H1 (cell line): ENCODE results near the gene SH2D1B. TPM values are rescaled to one million over a fixed set of nuclear protein-coding genes. Genes with fewer than 3 reads are reported as not detected.

ENCODE experiments used
- CTCF ChIA-PET: fragments of 300-600 bp; sonication (Branson Sonifier 250); formaldehyde crosslinking; loops from one replicate; lab custom pipeline; 2021; ENCODE audit not compliant: partially characterized antibody; lab: Charles Lee
- POLR2A ChIA-PET: fragments of 300-600 bp; sonication (Branson Sonifier 250); formaldehyde crosslinking; loops from one replicate; lab custom pipeline; 2021; ENCODE audit warnings: inconsistent platforms; ENCODE audit not compliant: partially characterized antibody; lab: Charles Lee
- DNase-seq, 2 experiments: peaks; one replicate each; pipeline versions ENCODE4 v3.0.0 to v3.0.0-alpha.2; 2010 to 2022; ENCODE audit warnings: low spot score in 2 of 2, low read depth in 1 of 2, mixed read lengths in 1 of 2
- FAIRE-seq: peaks from 2 replicates; lab custom pipeline; 2011; peaks lifted over from hg19 to GRCh38; lab: Jason Lieb, UNC
- H2AFZ ChIP-seq: 2 replicates; pipeline ENCODE4 v1.8.1; 2012; ENCODE audit warnings: low read length, inconsistent platforms
- H2AK5ac ChIP-seq: 2 replicates; pipeline ENCODE4 v1.6.1; 2013; ENCODE audit warnings: low read depth, low read length
- H2BK120ac ChIP-seq: replicated peaks from 2 replicates; pipeline ENCODE3; 2013; ENCODE audit warnings: low read depth, low read length, inconsistent platforms
- H2BK12ac ChIP-seq: 2 replicates; pipeline ENCODE4 v1.6.1; 2013; ENCODE audit warnings: low read depth, low read length
- H2BK15ac ChIP-seq: 2 replicates; pipeline ENCODE4 v1.6.1; 2013; ENCODE audit warnings: low read length
- H2BK20ac ChIP-seq: 2 replicates; pipeline ENCODE4 v1.6.1; 2013; ENCODE audit warnings: low read length
- H2BK5ac ChIP-seq: 2 replicates; pipeline ENCODE4 v1.6.1; 2013; ENCODE audit warnings: low read depth, low read length
- H3K14ac ChIP-seq: 2 replicates; pipeline ENCODE4 v1.6.1; 2013; ENCODE audit warnings: inconsistent platforms; ENCODE audit not compliant: insufficient read length
- H3K18ac ChIP-seq: 2 replicates; pipeline ENCODE4 v1.6.1; 2013; ENCODE audit warnings: low read length; ENCODE audit errors: extremely low read depth
- H3K23ac ChIP-seq: 2 replicates; pipeline ENCODE4 v1.6.1; 2013; ENCODE audit warnings: inconsistent platforms; ENCODE audit not compliant: insufficient read length
- H3K23me2 ChIP-seq: 2 replicates; pipeline ENCODE4 v1.6.1; 2013; ENCODE audit warnings: low read depth, low read length
- H3K27ac ChIP-seq: 2 replicates; pipeline ENCODE4 v1.6.1; 2011; ENCODE audit warnings: low read depth, low read length, inconsistent platforms
- H3K27me3 ChIP-seq, 4 experiments: replicated peaks in 1 of 4; 1 replicate in 1 of 4; 2 replicates in 3 of 4; pipeline versions ENCODE4 v1.6.1 to v1.8.1; 2011 to 2013; ENCODE audit warnings: low read length in 3 of 4, mild to moderate bottlenecking in 3 of 4, inconsistent platforms in 2 of 4, mixed read lengths in 2 of 4, moderate library complexity in 1 of 4; ENCODE audit not compliant: control insufficient read depth in 3 of 4, insufficient read depth in 3 of 4; ENCODE audit errors: extremely low read depth in 1 of 4
- H3K36me3 ChIP-seq, 4 experiments: 2 replicates each; pipeline versions ENCODE4 v1.6.1 to v1.8.1; 2011 to 2013; ENCODE audit warnings: mild to moderate bottlenecking in 4 of 4, low read length in 3 of 4, moderate library complexity in 2 of 4, control low read depth in 1 of 4, inconsistent platforms in 1 of 4; ENCODE audit not compliant: insufficient read depth in 4 of 4, control insufficient read depth in 2 of 4
- H3K4ac ChIP-seq: replicated peaks from 2 replicates; pipeline ENCODE3; 2013; ENCODE audit warnings: low read length, low read depth, mixed read lengths, inconsistent platforms; ENCODE audit not compliant: insufficient read length
- H3K4me1 ChIP-seq, 4 experiments: replicated peaks in 1 of 4; 1 replicate in 1 of 4; 2 replicates in 3 of 4; pipeline versions ENCODE4 v1.6.1 to v1.8.1; 2011 to 2013; ENCODE audit warnings: low read length in 3 of 4, inconsistent platforms in 2 of 4, mixed read lengths in 1 of 4; ENCODE audit not compliant: insufficient read depth in 4 of 4, control insufficient read depth in 3 of 4
- H3K4me2 ChIP-seq, 2 experiments: 2 replicates each; pipeline versions ENCODE4 v1.6.1 to v1.8.1; 2011 to 2013; ENCODE audit warnings: low read depth in 2 of 2, low read length in 2 of 2, control low read depth in 1 of 2, inconsistent platforms in 1 of 2, mild to moderate bottlenecking in 1 of 2; ENCODE audit not compliant: insufficient read depth in 1 of 2
- H3K4me3 ChIP-seq, 4 experiments: fragments of 200-600, 300-600 bp in 1 of 4; sonication (generic), shearing (Covaris generic), sonication (Bioruptor Twin) in 1 of 4; 2 replicates each; pipeline versions ENCODE4 v1.5.1 to v1.8.1; 2011 to 2016; ENCODE audit warnings: low read length in 4 of 4, low read depth in 3 of 4, control low read depth in 2 of 4, inconsistent platforms in 2 of 4, mild to moderate bottlenecking in 2 of 4, mixed read lengths in 1 of 4, moderate library complexity in 1 of 4; ENCODE audit not compliant: insufficient read depth in 2 of 4; ENCODE audit errors: extremely low read depth in 1 of 4
- H3K56ac ChIP-seq: replicated peaks from 2 replicates; pipeline ENCODE3; 2013; ENCODE audit warnings: low read depth, mild to moderate bottlenecking, mixed read lengths, low read length, inconsistent platforms; ENCODE audit not compliant: insufficient read length
- H3K79me1 ChIP-seq: 2 replicates; pipeline ENCODE4 v1.6.1; 2013; ENCODE audit warnings: low read depth, low read length, control low read depth
- H3K79me2 ChIP-seq, 2 experiments: 2 replicates each; pipeline versions ENCODE4 v1.6.1 to v1.8.1; 2012 to 2013; ENCODE audit warnings: low read length in 2 of 2, mild to moderate bottlenecking in 2 of 2, inconsistent platforms in 1 of 2; ENCODE audit not compliant: insufficient read depth in 2 of 2, control insufficient read depth in 1 of 2
- H3K9ac ChIP-seq, 4 experiments: replicated peaks in 1 of 4; 1 replicate in 1 of 4; 2 replicates in 3 of 4; pipeline versions ENCODE4 v1.6.1 to v1.8.1; 2011 to 2013; ENCODE audit warnings: low read depth in 3 of 4, low read length in 3 of 4, control low read depth in 2 of 4, mild to moderate bottlenecking in 2 of 4, moderate library complexity in 2 of 4, inconsistent platforms in 1 of 4; ENCODE audit errors: extremely low read depth in 1 of 4
- H3K9me3 ChIP-seq, 2 experiments: 2 replicates each; pipeline versions ENCODE4 v1.6.1 to v1.8.1; 2012 to 2013; ENCODE audit warnings: mild to moderate bottlenecking in 2 of 2, moderate library complexity in 2 of 2, control low read depth in 1 of 2, inconsistent platforms in 1 of 2, low read depth in 1 of 2, low read length in 1 of 2, mixed read lengths in 1 of 2; ENCODE audit not compliant: insufficient read depth in 2 of 2
- H4K20me1 ChIP-seq, 2 experiments: replicated peaks in 1 of 2; 2 replicates each; pipeline versions ENCODE3 to v1.8.1; 2011 to 2013; ENCODE audit warnings: inconsistent platforms in 2 of 2, low read length in 2 of 2, mild to moderate bottlenecking in 1 of 2; ENCODE audit not compliant: insufficient read depth in 2 of 2, control insufficient read depth in 1 of 2
- H4K5ac ChIP-seq: 2 replicates; pipeline ENCODE4 v1.6.1; 2013; ENCODE audit warnings: low read length, low read depth, mixed read lengths, inconsistent platforms; ENCODE audit not compliant: insufficient read length
- H4K8ac ChIP-seq: 2 replicates; pipeline ENCODE4 v1.8.0; 2013; ENCODE audit warnings: mild to moderate bottlenecking, moderate library complexity, low read length, inconsistent platforms; ENCODE audit not compliant: insufficient read depth; ENCODE audit errors: extremely low read depth
- H4K91ac ChIP-seq: replicated peaks from 2 replicates; pipeline ENCODE3; 2013; ENCODE audit warnings: low read length, mixed read lengths, inconsistent platforms; ENCODE audit not compliant: insufficient read length
- ASH2L ChIP-seq: fragments of 200-600, 300-600 bp; sonication (generic); IDR thresholded peaks from one replicate; pipeline ENCODE4 v1.7.1; 2017; ENCODE audit warnings: low read length
- EZH2 ChIP-seq: fragments of 200-600 bp; sonication (generic); IDR thresholded peaks from 2 replicates; pipeline ENCODE4 v1.7.1; 2012; ENCODE audit warnings: low read depth, mild to moderate bottlenecking, moderate library complexity, low read length, inconsistent platforms; ENCODE audit not compliant: severe bottlenecking
- JUN ChIP-seq: IDR thresholded peaks from 2 replicates; pipeline ENCODE4 v1.6.1; 2011; ENCODE audit warnings: low read depth, mild to moderate bottlenecking, improper control_type of control experiment, low read length
- MAFK ChIP-seq: IDR thresholded peaks from 2 replicates; pipeline ENCODE4 v1.6.1; 2012; ENCODE audit warnings: low read depth, mild to moderate bottlenecking, improper control_type of control experiment, low read length
- polyA plus RNA-seq, 7 experiments: library from polyadenylated mRNA; depleted of rRNA in 3 of 7; stranded (reverse) in 5 of 7; unstranded in 2 of 7; fragments of >200 nt in 5 of 7; fragments of 200-250 nt in 2 of 7; gene quantifications; 1 replicate in 5 of 7; 2 replicates in 1 of 7; 4 replicates in 1 of 7; pipeline versions ENCODE4 v1.2.1 to v1.2.3, GENCODE V29; 2011 to 2013; ENCODE audit warnings: missing spikeins in 2 of 7, mixed read lengths in 2 of 7
- total RNA-seq: library from RNA; stranded (reverse); fragmentation: NEBNext Ultra II Directional; extraction: Animal tissue kit (Norgen Biotek cat#: 25700); gene quantifications from 2 replicates; pipeline ENCODE4 v1.2.1, GENCODE V29; 2021

The SH2D1B gene
- total and polyA plus RNA-seq, 2 of the 8 experiments (the other 6 are each of a cell fraction or from before 2014, with no cell fraction given), result not detected

DNA sequence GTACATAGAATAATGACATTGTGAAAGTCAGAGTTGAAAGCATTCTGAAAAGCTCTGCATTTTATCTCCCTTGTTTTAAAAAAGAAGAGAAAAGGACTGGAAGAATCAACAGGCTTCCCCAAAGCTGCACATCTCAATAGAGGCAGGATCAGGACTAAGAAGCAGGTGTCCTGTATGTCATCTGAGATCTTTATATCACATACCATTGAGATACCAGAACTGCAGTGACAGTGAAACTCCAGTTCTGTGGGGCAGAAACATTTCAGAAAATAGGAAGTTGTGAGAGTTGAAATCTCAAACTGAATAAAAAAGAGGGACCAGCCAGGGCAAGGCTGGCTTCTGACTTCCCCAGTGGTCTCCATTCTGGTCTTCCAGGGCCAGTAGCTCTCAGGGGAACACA lies 33.0 kb upstream of the SH2D1B start:
- H2BK15ac ChIP-seq, result no peak overlapping the region
- no peak overlapping the region for H3K18ac ChIP-seq
- H3K36me3 ChIP-seq, result no peaks in the 10 kb centered on the region
- H4K91ac ChIP-seq, result no peak overlapping the region
- H3K79me1 ChIP-seq, result no peaks in the 10 kb centered on the region
- H2BK12ac ChIP-seq, result no peak overlapping the region
- no peak overlapping the region for H2AFZ ChIP-seq
- no peaks in the 10 kb centered on the region for H3K4me1 ChIP-seq
- ChIA-PET CTCF (interaction anchor here (0.9 to 1.0 kb wide), 2 partner anchors 14 to 87 kb away, joined by 3 to 5 read pairs; no protein-coding TSS in a partner anchor), POLR2A (interaction anchor here (0.6 to 0.7 kb wide), 2 partner anchors 47 to 163 kb away, joined by 3 read pairs; no protein-coding TSS in a partner anchor)
- H3K9me3 ChIP-seq, result no peaks in the 10 kb centered on the region
- H3K27ac ChIP-seq, result no peak overlapping the region
- TF ChIP-seq MAFK (no peak), JUN (no peak), ASH2L (no peak), EZH2 (no peak)
- no peak overlapping the region for H3K9ac ChIP-seq
- no peak overlapping the region for H2BK5ac ChIP-seq
- H3K56ac ChIP-seq, result no peak overlapping the region
- H4K5ac ChIP-seq, result no peak overlapping the region
- no peak overlapping the region for H4K8ac ChIP-seq
- no peaks in the 10 kb centered on the region for H3K27me3 ChIP-seq
- FAIRE-seq (no peak), DNase-seq (no peak)
- H4K20me1 ChIP-seq, result no peaks in the 10 kb centered on the region
- H2AK5ac ChIP-seq, result no peak overlapping the region
- no peak overlapping the region for H2BK20ac ChIP-seq
- H3K23me2 ChIP-seq, result no peaks in the 10 kb centered on the region
- H3K4me3 ChIP-seq, result no peak overlapping the region
- no peak overlapping the region for H2BK120ac ChIP-seq
- no peak overlapping the region for H3K4me2 ChIP-seq
- H3K4ac ChIP-seq, result no peak overlapping the region
- no peak overlapping the region for H3K23ac ChIP-seq
- H3K79me2 ChIP-seq, result no peaks in the 10 kb centered on the region
- H3K14ac ChIP-seq, result no peak overlapping the region
